Islet precursor cell (in vitro differentiated cells): ENCODE data around the gene CCDC27.
A peak's percentile ranks its signal among the peaks of the same experiment; 100 is the strongest.

Experiments
- DNase-seq: peaks from one replicate; pipeline ENCODE4 v3.0.0-alpha.2; 2018

Gene CCDC27

DNA sequence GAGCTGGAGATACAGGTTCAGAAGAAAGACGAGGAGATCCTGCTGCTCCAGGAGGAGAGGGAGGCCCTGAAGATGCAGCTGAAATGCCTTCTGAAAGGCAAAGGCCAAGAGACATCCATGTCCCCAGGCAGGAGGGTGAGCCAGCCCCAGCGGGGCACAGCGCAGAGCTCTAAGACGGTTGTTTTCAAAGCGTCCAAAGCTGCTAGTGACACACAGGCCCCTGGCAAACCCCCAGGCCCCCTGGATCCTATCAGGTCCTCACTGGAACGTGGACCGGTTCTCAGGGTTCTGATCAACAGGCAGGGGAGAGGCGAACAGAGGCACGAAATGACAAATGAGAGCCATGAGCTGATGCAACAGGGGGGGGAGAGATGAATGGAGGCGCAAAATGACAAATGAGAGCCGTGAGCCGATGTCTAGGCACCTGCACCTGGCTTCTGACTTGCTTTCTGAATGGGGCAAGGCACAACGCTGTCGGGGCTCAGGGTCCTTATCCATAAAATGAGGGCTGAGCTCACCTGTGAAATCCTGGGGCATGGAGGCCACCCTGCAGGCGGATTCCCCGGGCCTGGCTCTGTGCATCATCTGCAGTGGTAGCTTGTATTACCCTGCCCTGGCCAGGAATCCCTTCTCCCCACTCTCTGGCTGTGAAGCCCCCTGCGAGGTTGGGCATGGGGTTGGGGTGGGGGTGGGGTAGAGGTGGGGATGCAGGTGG lies 9.2 kb downstream of the CCDC27 start:
- DNase-seq = no peak

GRCh38 chr1:3762151-3762872 lies 10.1 kb downstream of the CCDC27 start:
- DNase-seq = no peak

GRCh38 chr1:3762873-3763228 lies 10.6 kb downstream of the CCDC27 start:
- DNase-seq = no peak

DNA sequence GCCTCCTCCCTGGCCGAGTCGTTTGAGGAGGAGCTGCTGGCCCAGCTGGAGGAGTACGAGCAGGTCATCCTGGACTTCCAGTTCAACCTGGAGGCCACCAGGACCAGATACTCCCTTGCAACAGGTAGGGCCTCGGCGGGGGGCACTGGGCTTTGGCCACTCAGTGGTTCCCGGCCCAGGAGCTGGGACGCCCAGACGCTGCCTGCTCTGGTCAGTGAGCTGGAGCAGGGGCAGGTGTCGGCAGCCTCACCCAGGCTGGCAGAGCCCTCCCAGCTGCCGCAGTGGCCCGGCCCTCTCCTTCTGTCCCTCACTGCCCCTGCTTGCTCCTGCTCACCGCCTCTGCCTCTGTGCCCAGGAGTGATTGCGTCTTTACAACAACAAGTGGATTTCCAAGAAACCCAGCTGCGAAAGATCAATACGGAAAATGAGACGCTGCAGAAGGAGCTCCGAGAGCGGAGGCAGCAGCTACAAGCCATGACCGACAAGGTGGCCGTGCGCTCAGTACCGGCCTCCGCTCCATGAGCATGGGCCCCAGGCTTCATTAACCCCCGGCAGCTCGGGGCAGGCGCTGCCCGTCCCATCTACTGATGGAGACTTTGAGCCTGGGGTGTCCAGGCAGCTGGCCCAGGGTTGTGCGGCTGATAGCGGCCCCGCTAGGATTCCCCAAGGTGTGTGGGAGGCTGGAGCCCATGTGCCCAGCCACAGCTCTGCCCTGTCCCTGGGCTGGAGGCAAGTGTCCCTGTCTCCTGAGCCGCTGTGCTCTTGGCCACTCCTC lies 11.3 kb downstream of the CCDC27 start:
- no peak for DNase-seq

GRCh38 chr1:3767328-3767925 lies 15.2 kb downstream of the CCDC27 start:
- DNase-seq = no peak

DNA sequence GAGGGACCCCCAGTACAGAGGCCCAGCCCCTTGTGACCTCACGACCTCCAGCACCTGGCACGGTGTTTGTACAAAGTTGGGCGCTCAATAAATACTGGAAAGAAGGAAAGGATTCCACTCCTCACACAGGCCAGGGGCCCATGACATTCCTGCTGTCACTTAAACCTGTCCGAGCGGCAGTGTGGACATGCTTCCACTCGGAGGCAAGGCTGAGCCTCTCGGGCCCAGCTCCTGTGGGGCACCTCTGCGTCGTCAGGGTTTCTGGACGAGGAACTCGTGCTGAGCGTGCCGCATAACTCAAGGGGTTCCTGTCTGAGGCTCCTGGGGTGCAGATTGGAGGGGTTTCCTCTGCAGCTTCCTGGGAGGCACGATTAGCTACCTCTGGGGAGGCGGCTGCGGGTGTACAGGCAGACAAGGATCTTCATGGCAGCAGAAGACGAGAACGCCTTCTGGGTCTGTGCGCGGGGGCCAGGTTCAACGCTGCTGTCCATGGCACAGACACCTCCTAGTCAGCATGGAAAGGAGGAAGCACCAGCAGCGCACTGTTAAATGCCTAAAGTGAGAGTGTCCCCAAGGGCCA lies 16.7 kb downstream of the CCDC27 start:
- DNase-seq = no peak

DNA sequence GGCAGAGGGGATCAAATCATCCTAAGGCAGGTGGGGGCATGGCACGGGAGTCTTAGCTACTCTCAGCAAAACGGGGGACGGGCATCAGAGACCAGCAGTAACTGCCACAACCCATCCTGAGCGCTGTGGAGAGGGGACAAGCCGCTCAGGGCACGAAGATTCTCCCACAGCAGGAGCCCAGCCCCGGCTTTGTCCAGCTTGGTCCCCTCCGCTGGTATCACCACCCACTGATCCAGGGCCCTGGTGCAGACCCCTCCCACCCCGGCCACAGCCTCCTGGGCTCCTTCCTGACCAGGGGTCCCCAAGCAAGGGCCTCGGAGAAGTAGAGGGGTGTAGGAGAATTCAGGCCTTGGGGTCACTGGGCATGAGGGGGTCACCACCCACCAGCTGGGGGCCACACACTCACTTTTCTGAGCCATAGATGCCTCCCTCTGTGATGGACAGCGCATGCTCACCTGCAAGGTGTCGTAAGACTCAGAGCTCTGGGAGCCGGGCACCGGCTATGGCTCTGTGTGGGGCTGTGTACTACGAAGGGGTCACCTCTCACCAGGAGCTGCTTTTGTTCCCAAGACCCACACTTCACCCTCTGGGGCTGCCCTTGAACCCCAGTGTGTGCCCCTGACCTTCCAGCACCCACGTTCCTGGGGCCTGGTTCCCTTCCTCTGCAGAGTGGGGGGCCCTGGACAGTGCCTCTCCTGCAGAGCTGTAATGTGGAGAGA lies 18.0 kb downstream of the CCDC27 start:
- DNase-seq = no peak

- no peak for DNase-seq
Observed at GRCh38 chr1:3771108-3772026, 19.1 kb downstream of the CCDC27 start.

- peak; percentile 99 for DNase-seq
Observed at GRCh38 chr1:3772027-3772714, 19.9 kb downstream of the CCDC27 start.

DNA sequence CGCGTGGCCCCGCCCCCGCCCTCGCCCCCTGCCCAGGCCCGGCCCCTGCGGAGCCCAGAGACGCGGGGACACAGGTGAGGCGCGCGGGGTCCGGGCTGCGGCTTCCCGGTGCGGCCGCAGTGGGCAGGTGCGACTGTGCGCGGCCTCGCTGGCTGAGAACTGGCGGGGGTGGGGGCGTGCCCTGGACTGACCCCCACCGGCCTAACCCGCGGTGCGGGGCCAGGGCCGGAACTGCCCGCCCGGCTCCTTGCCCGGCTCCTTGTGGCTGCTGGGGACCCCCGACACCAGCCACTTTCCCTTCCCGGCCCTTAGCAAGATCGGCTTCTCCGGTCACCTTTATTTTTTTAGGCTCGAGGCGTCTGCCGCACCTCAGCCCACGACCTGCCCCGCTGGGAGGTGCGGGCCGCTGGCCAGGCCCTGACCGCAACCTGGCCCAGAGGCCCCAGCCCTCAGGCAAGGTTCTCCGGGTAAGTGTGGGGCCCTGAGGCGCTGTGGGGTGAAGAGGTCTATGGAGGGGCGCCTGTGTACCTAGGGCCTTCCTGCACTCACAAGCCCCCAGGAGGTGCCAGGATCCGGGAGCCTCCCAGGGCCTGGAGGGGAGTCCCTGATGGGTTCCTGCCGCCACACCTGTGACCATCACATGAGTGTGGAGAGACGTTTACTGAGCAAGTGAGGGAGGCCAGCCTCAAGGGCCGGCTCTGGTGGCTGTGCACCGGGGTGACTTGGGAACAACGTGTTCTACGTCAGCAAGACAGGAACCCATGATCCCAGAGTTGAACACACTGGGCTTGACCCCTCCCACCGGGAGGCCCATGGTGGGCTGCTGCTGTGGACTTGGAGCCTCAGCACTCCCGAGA lies 20.7 kb downstream of the CCDC27 start, which contains the start of gene SMIM1:
SMIM1 (plus strand) TSS at position 35 of the 857 bp plus-strand sequence. CDS start 2,625 bp downstream, outside the sequence.
- DNase-seq = no peak

- DNase-seq = no peak
Observed at GRCh38 chr1:3773572-3774275, 21.5 kb downstream of the CCDC27 start.

GRCh38 chr1:3774276-3774945 lies 22.2 kb downstream of the CCDC27 start:
- DNase-seq = no peak

DNA sequence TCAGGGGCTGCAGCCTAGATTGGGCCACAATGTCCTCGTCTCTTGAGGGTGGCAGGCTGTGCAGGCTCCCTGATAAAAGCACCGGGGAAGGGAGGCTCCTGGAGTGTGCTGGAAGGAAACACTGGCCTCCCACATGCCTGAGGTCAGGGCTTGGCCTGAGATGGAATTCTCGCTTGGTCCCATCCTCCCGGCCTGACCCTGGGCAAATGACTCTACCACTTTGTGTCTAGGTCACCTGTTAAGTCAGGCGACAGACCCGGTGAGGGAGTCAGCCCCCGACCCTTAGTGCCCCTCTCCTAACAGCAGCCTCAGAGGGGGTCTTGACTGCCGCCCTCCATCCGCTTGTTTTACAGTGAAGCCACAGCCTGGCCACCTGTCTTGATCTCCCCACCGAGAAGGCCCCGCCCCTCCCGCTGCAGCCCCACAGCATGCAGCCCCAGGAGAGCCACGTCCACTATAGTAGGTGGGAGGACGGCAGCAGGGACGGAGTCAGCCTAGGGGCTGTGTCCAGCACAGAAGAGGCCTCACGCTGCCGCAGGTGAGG lies 22.8 kb downstream of the CCDC27 start:
- no peak for DNase-seq

GRCh38 chr1:3775490-3776230 lies 23.4 kb downstream of the CCDC27 start:
- peak; percentile 82 for DNase-seq

- no peak for DNase-seq
Observed at GRCh38 chr1:3776231-3776961, 24.1 kb downstream of the CCDC27 start.

GRCh38 chr1:3777078-3777547 lies 24.9 kb downstream of the CCDC27 start:
- no peak for DNase-seq
